ENCODE results near the gene COLQ.

GRCh38 chr3:15453991-15454625 is 67.4 kb downstream of the COLQ start:
- TF ChIP-seq POLR2A (IDR thresholded peaks at IDR 0.05): no peak
- TF ChIP-seq CTCF (IDR thresholded peaks at IDR 0.05): no peak
- no peak for TF ChIP-seq EP300 (IDR thresholded peaks at IDR 0.05)
